Measurements from ENCODE around the gene PCOLCE2.

Gene PCOLCE2

GRCh38 chr3:142808103-142808917 lies 80.6 kb downstream of the PCOLCE2 start:
- no peak for DNase-seq

GRCh38 chr3:142802891-142803290 lies 86.0 kb downstream of the PCOLCE2 start:
- DNase-seq, result no peak

GRCh38 chr3:142801746-142802145 lies 87.1 kb downstream of the PCOLCE2 start:
- no peak for DNase-seq

- DNase-seq, result no peak
These were observed 92.1 kb downstream of the PCOLCE2 start for GRCh38 chr3:142796823-142797222.

GRCh38 chr3:142795332-142795731 lies 93.6 kb downstream of the PCOLCE2 start:
- no peak for DNase-seq

- DNase-seq, result no peak
These were observed 94.4 kb downstream of the PCOLCE2 start for GRCh38 chr3:142794508-142794907.

- DNase-seq, result peak; percentile 7
These were observed 101.2 kb downstream of the PCOLCE2 start for GRCh38 chr3:142787719-142788118.

- no peak for DNase-seq
These were observed 102.9 kb downstream of the PCOLCE2 start for GRCh38 chr3:142785996-142786395.

- DNase-seq, result no peak
These were observed 104.7 kb downstream of the PCOLCE2 start for GRCh38 chr3:142784228-142784627.

GRCh38 chr3:142782616-142783015 lies 106.3 kb downstream of the PCOLCE2 start:
- no peak for DNase-seq

GRCh38 chr3:142779591-142779990 lies 109.3 kb downstream of the PCOLCE2 start:
- DNase-seq, result no peak

GRCh38 chr3:142778541-142778940 lies 110.3 kb downstream of the PCOLCE2 start:
- DNase-seq, result no peak

- DNase-seq, result no peak
These were observed 111.0 kb downstream of the PCOLCE2 start for GRCh38 chr3:142777927-142778326.

- DNase-seq, result no peak
These were observed 120.5 kb downstream of the PCOLCE2 start for GRCh38 chr3:142768338-142768737.
